H1 (cell line): Measurements from ENCODE around the gene RFX3. TPM values are rescaled to one million over a fixed set of nuclear protein-coding genes. Genes with fewer than 3 reads are reported as not detected.

Source experiments
- CTCF ChIA-PET: fragments of 300-600 bp; sonication (Branson Sonifier 250); formaldehyde crosslinking; loops from one replicate; lab custom pipeline; 2021; ENCODE audit not compliant: partially characterized antibody; lab: Charles Lee
- POLR2A ChIA-PET: fragments of 300-600 bp; sonication (Branson Sonifier 250); formaldehyde crosslinking; loops from one replicate; lab custom pipeline; 2021; ENCODE audit warnings: inconsistent platforms; ENCODE audit not compliant: partially characterized antibody; lab: Charles Lee
- DNase-seq, 2 experiments: peaks; one replicate each; pipeline versions ENCODE4 v3.0.0 to v3.0.0-alpha.2; 2010 to 2022; ENCODE audit warnings: low spot score in 2 of 2, low read depth in 1 of 2, mixed read lengths in 1 of 2
- FAIRE-seq: peaks from 2 replicates; lab custom pipeline; 2011; peaks lifted over from hg19 to GRCh38; lab: Jason Lieb, UNC
- H2AFZ ChIP-seq: 2 replicates; pipeline ENCODE4 v1.8.1; 2012; ENCODE audit warnings: low read length, inconsistent platforms
- H2AK5ac ChIP-seq: 2 replicates; pipeline ENCODE4 v1.6.1; 2013; ENCODE audit warnings: low read depth, low read length
- H2BK120ac ChIP-seq: replicated peaks from 2 replicates; pipeline ENCODE3; 2013; ENCODE audit warnings: low read depth, low read length, inconsistent platforms
- H2BK12ac ChIP-seq: 2 replicates; pipeline ENCODE4 v1.6.1; 2013; ENCODE audit warnings: low read depth, low read length
- H2BK15ac ChIP-seq: 2 replicates; pipeline ENCODE4 v1.6.1; 2013; ENCODE audit warnings: low read length
- H2BK20ac ChIP-seq: 2 replicates; pipeline ENCODE4 v1.6.1; 2013; ENCODE audit warnings: low read length
- H2BK5ac ChIP-seq: 2 replicates; pipeline ENCODE4 v1.6.1; 2013; ENCODE audit warnings: low read depth, low read length
- H3K14ac ChIP-seq: 2 replicates; pipeline ENCODE4 v1.6.1; 2013; ENCODE audit warnings: inconsistent platforms; ENCODE audit not compliant: insufficient read length
- H3K18ac ChIP-seq: 2 replicates; pipeline ENCODE4 v1.6.1; 2013; ENCODE audit warnings: low read length; ENCODE audit errors: extremely low read depth
- H3K23ac ChIP-seq: 2 replicates; pipeline ENCODE4 v1.6.1; 2013; ENCODE audit warnings: inconsistent platforms; ENCODE audit not compliant: insufficient read length
- H3K23me2 ChIP-seq: 2 replicates; pipeline ENCODE4 v1.6.1; 2013; ENCODE audit warnings: low read depth, low read length
- H3K27ac ChIP-seq: 2 replicates; pipeline ENCODE4 v1.6.1; 2011; ENCODE audit warnings: low read depth, low read length, inconsistent platforms
- H3K27me3 ChIP-seq, 4 experiments: replicated peaks in 1 of 4; 1 replicate in 1 of 4; 2 replicates in 3 of 4; pipeline versions ENCODE4 v1.6.1 to v1.8.1; 2011 to 2013; ENCODE audit warnings: low read length in 3 of 4, mild to moderate bottlenecking in 3 of 4, inconsistent platforms in 2 of 4, mixed read lengths in 2 of 4, moderate library complexity in 1 of 4; ENCODE audit not compliant: control insufficient read depth in 3 of 4, insufficient read depth in 3 of 4; ENCODE audit errors: extremely low read depth in 1 of 4
- H3K36me3 ChIP-seq, 4 experiments: 2 replicates each; pipeline versions ENCODE4 v1.6.1 to v1.8.1; 2011 to 2013; ENCODE audit warnings: mild to moderate bottlenecking in 4 of 4, low read length in 3 of 4, moderate library complexity in 2 of 4, control low read depth in 1 of 4, inconsistent platforms in 1 of 4; ENCODE audit not compliant: insufficient read depth in 4 of 4, control insufficient read depth in 2 of 4
- H3K4ac ChIP-seq: replicated peaks from 2 replicates; pipeline ENCODE3; 2013; ENCODE audit warnings: low read length, low read depth, mixed read lengths, inconsistent platforms; ENCODE audit not compliant: insufficient read length
- H3K4me1 ChIP-seq, 4 experiments: replicated peaks in 1 of 4; 1 replicate in 1 of 4; 2 replicates in 3 of 4; pipeline versions ENCODE4 v1.6.1 to v1.8.1; 2011 to 2013; ENCODE audit warnings: low read length in 3 of 4, inconsistent platforms in 2 of 4, mixed read lengths in 1 of 4; ENCODE audit not compliant: insufficient read depth in 4 of 4, control insufficient read depth in 3 of 4
- H3K4me2 ChIP-seq, 2 experiments: 2 replicates each; pipeline versions ENCODE4 v1.6.1 to v1.8.1; 2011 to 2013; ENCODE audit warnings: low read depth in 2 of 2, low read length in 2 of 2, control low read depth in 1 of 2, inconsistent platforms in 1 of 2, mild to moderate bottlenecking in 1 of 2; ENCODE audit not compliant: insufficient read depth in 1 of 2
- H3K4me3 ChIP-seq, 4 experiments: fragments of 200-600, 300-600 bp in 1 of 4; sonication (generic), shearing (Covaris generic), sonication (Bioruptor Twin) in 1 of 4; 2 replicates each; pipeline versions ENCODE4 v1.5.1 to v1.8.1; 2011 to 2016; ENCODE audit warnings: low read length in 4 of 4, low read depth in 3 of 4, control low read depth in 2 of 4, inconsistent platforms in 2 of 4, mild to moderate bottlenecking in 2 of 4, mixed read lengths in 1 of 4, moderate library complexity in 1 of 4; ENCODE audit not compliant: insufficient read depth in 2 of 4; ENCODE audit errors: extremely low read depth in 1 of 4
- H3K56ac ChIP-seq: replicated peaks from 2 replicates; pipeline ENCODE3; 2013; ENCODE audit warnings: low read depth, mild to moderate bottlenecking, mixed read lengths, low read length, inconsistent platforms; ENCODE audit not compliant: insufficient read length
- H3K79me1 ChIP-seq: 2 replicates; pipeline ENCODE4 v1.6.1; 2013; ENCODE audit warnings: low read depth, low read length, control low read depth
- H3K79me2 ChIP-seq, 2 experiments: 2 replicates each; pipeline versions ENCODE4 v1.6.1 to v1.8.1; 2012 to 2013; ENCODE audit warnings: low read length in 2 of 2, mild to moderate bottlenecking in 2 of 2, inconsistent platforms in 1 of 2; ENCODE audit not compliant: insufficient read depth in 2 of 2, control insufficient read depth in 1 of 2
- H3K9ac ChIP-seq, 4 experiments: replicated peaks in 1 of 4; 1 replicate in 1 of 4; 2 replicates in 3 of 4; pipeline versions ENCODE4 v1.6.1 to v1.8.1; 2011 to 2013; ENCODE audit warnings: low read depth in 3 of 4, low read length in 3 of 4, control low read depth in 2 of 4, mild to moderate bottlenecking in 2 of 4, moderate library complexity in 2 of 4, inconsistent platforms in 1 of 4; ENCODE audit errors: extremely low read depth in 1 of 4
- H3K9me3 ChIP-seq, 2 experiments: 2 replicates each; pipeline versions ENCODE4 v1.6.1 to v1.8.1; 2012 to 2013; ENCODE audit warnings: mild to moderate bottlenecking in 2 of 2, moderate library complexity in 2 of 2, control low read depth in 1 of 2, inconsistent platforms in 1 of 2, low read depth in 1 of 2, low read length in 1 of 2, mixed read lengths in 1 of 2; ENCODE audit not compliant: insufficient read depth in 2 of 2
- H4K20me1 ChIP-seq, 2 experiments: replicated peaks in 1 of 2; 2 replicates each; pipeline versions ENCODE3 to v1.8.1; 2011 to 2013; ENCODE audit warnings: inconsistent platforms in 2 of 2, low read length in 2 of 2, mild to moderate bottlenecking in 1 of 2; ENCODE audit not compliant: insufficient read depth in 2 of 2, control insufficient read depth in 1 of 2
- H4K5ac ChIP-seq: 2 replicates; pipeline ENCODE4 v1.6.1; 2013; ENCODE audit warnings: low read length, low read depth, mixed read lengths, inconsistent platforms; ENCODE audit not compliant: insufficient read length
- H4K8ac ChIP-seq: 2 replicates; pipeline ENCODE4 v1.8.0; 2013; ENCODE audit warnings: mild to moderate bottlenecking, moderate library complexity, low read length, inconsistent platforms; ENCODE audit not compliant: insufficient read depth; ENCODE audit errors: extremely low read depth
- H4K91ac ChIP-seq: replicated peaks from 2 replicates; pipeline ENCODE3; 2013; ENCODE audit warnings: low read length, mixed read lengths, inconsistent platforms; ENCODE audit not compliant: insufficient read length
- ASH2L ChIP-seq: fragments of 200-600, 300-600 bp; sonication (generic); IDR thresholded peaks from one replicate; pipeline ENCODE4 v1.7.1; 2017; ENCODE audit warnings: low read length
- ATF2 ChIP-seq: IDR thresholded peaks from 2 replicates; pipeline ENCODE4 v1.6.1; 2012; ENCODE audit warnings: low read length, inconsistent platforms
- BACH1 ChIP-seq: IDR thresholded peaks from 2 replicates; pipeline ENCODE4 v1.6.1; 2012; ENCODE audit warnings: low read length, improper control_type of control experiment
- BCL11A ChIP-seq, 2 experiments: IDR thresholded peaks; one replicate each; pipeline ENCODE4 v1.6.1; 2011; ENCODE audit warnings: low read depth in 2 of 2, low read length in 2 of 2, mild to moderate bottlenecking in 2 of 2
- JUND ChIP-seq: IDR thresholded peaks from 2 replicates; pipeline ENCODE4 v1.6.1; 2011; ENCODE audit warnings: mild to moderate bottlenecking, improper control_type of control experiment, low read length
- NANOG ChIP-seq: IDR thresholded peaks from 2 replicates; pipeline ENCODE4 v1.6.1; 2011; ENCODE audit warnings: low read length, low read depth, mild to moderate bottlenecking, inconsistent platforms; ENCODE audit not compliant: insufficient read depth, poor library complexity, severe bottlenecking
- RXRA ChIP-seq: IDR thresholded peaks from 2 replicates; pipeline ENCODE4 v1.6.1; 2011; ENCODE audit warnings: low read depth, mild to moderate bottlenecking, low read length, moderate library complexity; ENCODE audit not compliant: insufficient read depth
- YY1 ChIP-seq: IDR thresholded peaks from 2 replicates; pipeline ENCODE4 v1.6.1; 2011; ENCODE audit warnings: low read depth, mild to moderate bottlenecking, low read length
- ZNF274 ChIP-seq: IDR thresholded peaks from 2 replicates; pipeline ENCODE4 v1.7.0; 2012; ENCODE audit warnings: low read length, borderline replicate concordance; ENCODE audit errors: extremely low read depth
- polyA plus RNA-seq, 7 experiments: library from polyadenylated mRNA; depleted of rRNA in 3 of 7; stranded (reverse) in 5 of 7; unstranded in 2 of 7; fragments of >200 nt in 5 of 7; fragments of 200-250 nt in 2 of 7; gene quantifications; 1 replicate in 5 of 7; 2 replicates in 1 of 7; 4 replicates in 1 of 7; pipeline versions ENCODE4 v1.2.1 to v1.2.3, GENCODE V29; 2011 to 2013; ENCODE audit warnings: missing spikeins in 2 of 7, mixed read lengths in 2 of 7
- total RNA-seq: library from RNA; stranded (reverse); fragmentation: NEBNext Ultra II Directional; extraction: Animal tissue kit (Norgen Biotek cat#: 25700); gene quantifications from 2 replicates; pipeline ENCODE4 v1.2.1, GENCODE V29; 2021

The RFX3 gene
- total and polyA plus RNA-seq, 2 of the 8 experiments (the other 6 are each of a cell fraction or from before 2014, with no cell fraction given), result 4.9 to 22.6 TPM

DNA sequence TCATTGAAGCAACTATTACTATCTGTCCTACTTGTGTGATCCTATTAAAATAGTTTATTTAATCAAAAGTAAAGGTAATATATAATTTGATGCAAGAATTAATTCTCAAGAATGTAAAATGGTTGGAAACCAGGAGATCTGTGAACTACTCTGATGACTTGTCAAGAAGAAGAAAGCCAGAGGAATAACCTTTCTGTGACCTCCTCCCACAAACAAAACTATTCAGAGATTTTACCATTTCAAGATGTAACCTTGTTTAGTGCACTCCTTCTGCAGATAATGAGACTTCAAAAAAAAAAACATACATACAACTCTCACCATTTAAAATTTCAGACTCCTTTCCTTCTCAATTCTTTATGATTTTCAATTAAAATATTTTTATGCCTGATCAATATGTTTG is 79.5 kb downstream of the RFX3 start:
- H4K5ac ChIP-seq, result no peak overlapping the region
- CTCF ChIA-PET, result no interaction called here

More for the DNA sequence above, 79.5 kb downstream of the RFX3 start:
- Histone ChIP-seq H3K79me1 (no peaks in the 10 kb centered on the region), H3K56ac (no peak overlapping the region), H2BK120ac (no peak overlapping the region), H3K9me3 (no peaks in the 10 kb centered on the region), H2BK5ac (no peak overlapping the region), H3K27me3 (no peaks in the 10 kb centered on the region), H3K36me3 (no peaks in the 10 kb centered on the region), H3K27ac (no peak overlapping the region), H2AK5ac (no peak overlapping the region), H4K91ac (no peak overlapping the region), H2AFZ (no peak overlapping the region), H3K4me2 (no peak overlapping the region), H3K4me1 (no peaks in the 10 kb centered on the region), H4K20me1 (no peaks in the 10 kb centered on the region), H3K14ac (no peak overlapping the region), H3K4ac (no peak overlapping the region), H3K18ac (no peak overlapping the region), H2BK12ac (no peak overlapping the region), H2BK20ac (no peak overlapping the region), H3K23me2 (no peaks in the 10 kb centered on the region), H3K79me2 (no peaks in the 10 kb centered on the region), H2BK15ac (no peak overlapping the region), H3K23ac (no peak overlapping the region), H4K8ac (no peak overlapping the region), H3K4me3 (no peak overlapping the region), H3K9ac (no peak overlapping the region)
- FAIRE-seq (no peak), DNase-seq (no peak)
- TF ChIP-seq ATF2 (no peak), YY1 (no peak), BCL11A (IDR thresholded peaks at IDR 0.05; ENCODE audit: low read depth in 2 of 2, low read length in 2 of 2) (no peak), JUND (no peak), ZNF274 (no peak), NANOG (no peak), RXRA (no peak), ASH2L (no peak), BACH1 (no peak)
- POLR2A ChIA-PET, result no interaction called here
